GM23338 (cell line): ENCODE results near the gene PRSS8. TPM values are rescaled to one million over a fixed set of nuclear protein-coding genes. Genes with fewer than 3 reads are reported as not detected.

Experiments used
- ATAC-seq: fragments of 200-7000 bp; cut with Tn5 transposase; 3 replicates; pipeline ENCODE4 v1.9.1; 2020
- DNase-seq: peaks from one replicate; pipeline ENCODE4 v3.0.0-alpha.2; 2015; ENCODE audit warnings: low spot score
- H2AFZ ChIP-seq: fragments of 200-600 bp; sonication (generic); 2 replicates; pipeline ENCODE4 v1.8.0; 2016; ENCODE audit warnings: antibody characterized with exemption, mild to moderate bottlenecking, moderate library complexity
- H3F3A ChIP-seq: fragments of 200-600 bp; sonication (generic); replicated peaks from 2 replicates; pipeline ENCODE4 v1.8.0; 2017; ENCODE audit warnings: antibody characterized with exemption, mixed run types, low read depth
- H3K27ac ChIP-seq: fragments of 200-600 bp; sonication (generic); 2 replicates; pipeline ENCODE4 v1.6.1; 2016; ENCODE audit warnings: low read depth
- H3K27me3 ChIP-seq: fragments of 200-600 bp; sonication (generic); 2 replicates; pipeline ENCODE4 v1.8.0; 2016; ENCODE audit warnings: mild to moderate bottlenecking, mixed run types, moderate library complexity; ENCODE audit not compliant: insufficient read depth
- H3K36me3 ChIP-seq: fragments of 200-600 bp; sonication (generic); 2 replicates; pipeline ENCODE4 v1.8.0; 2016; ENCODE audit warnings: mild to moderate bottlenecking; ENCODE audit not compliant: insufficient read depth
- H3K4me1 ChIP-seq: fragments of 200-600 bp; sonication (generic); 2 replicates; pipeline ENCODE4 v1.8.0; 2016; ENCODE audit warnings: mild to moderate bottlenecking, moderate library complexity; ENCODE audit not compliant: insufficient read depth
- H3K4me2 ChIP-seq: fragments of 200-600 bp; sonication (generic); 2 replicates; pipeline ENCODE4 v1.7.1; 2017; ENCODE audit warnings: mixed run types
- H3K4me3 ChIP-seq: fragments of 200-600 bp; sonication (generic); 2 replicates; pipeline ENCODE4 v1.6.1; 2016; ENCODE audit warnings: mixed run types
- H3K79me2 ChIP-seq: fragments of 200-600 bp; sonication (generic); replicated peaks from 2 replicates; pipeline ENCODE4 v1.8.0; 2017; ENCODE audit warnings: mild to moderate bottlenecking; ENCODE audit not compliant: insufficient read depth
- H3K9me2 ChIP-seq: fragments of 200-600 bp; sonication (generic); 2 replicates; pipeline ENCODE4 v1.8.0; 2017; ENCODE audit not compliant: insufficient read depth
- H4K20me1 ChIP-seq: fragments of 200-600 bp; sonication (generic); replicated peaks from 2 replicates; pipeline ENCODE4 v1.8.0; 2017; ENCODE audit warnings: mild to moderate bottlenecking; ENCODE audit not compliant: insufficient read depth
- H3K27ac Mint-ChIP-seq: 2 replicates; pipeline ENCODE4 v1.8.0; 2020; ENCODE audit warnings: inconsistent platforms, mild to moderate bottlenecking, moderate library complexity, mixed read lengths
- H3K27me3 Mint-ChIP-seq: 3 replicates; pipeline ENCODE4 v1.8.0; 2022; ENCODE audit warnings: low read depth, mild to moderate bottlenecking, moderate library complexity, mixed read lengths, inconsistent platforms; ENCODE audit not compliant: insufficient read depth, poor library complexity
- H3K36me3 Mint-ChIP-seq: 3 replicates; pipeline ENCODE4 v1.8.0; 2021; ENCODE audit warnings: low read depth, mild to moderate bottlenecking, inconsistent platforms, moderate library complexity, mixed read lengths
- H3K4me1 Mint-ChIP-seq: 3 replicates; pipeline ENCODE4 v1.8.0; 2020; ENCODE audit warnings: mild to moderate bottlenecking, inconsistent platforms, mixed read lengths
- H3K4me3 Mint-ChIP-seq: 3 replicates; pipeline ENCODE4 v1.8.0; 2021; ENCODE audit warnings: moderate library complexity, mild to moderate bottlenecking, inconsistent platforms, mixed read lengths
- H3K9me3 Mint-ChIP-seq: 3 replicates; pipeline ENCODE4 v1.8.0; 2020; ENCODE audit warnings: moderate library complexity, mild to moderate bottlenecking, inconsistent platforms, mixed read lengths
- CREB1 ChIP-seq: fragments of 250-450 bp; sonication (Bioruptor Pico); IDR thresholded peaks from 2 replicates; pipeline ENCODE4 v1.5.0; 2020; ENCODE audit warnings: low read depth, mild to moderate bottlenecking, moderate library complexity
- EZH2 ChIP-seq: fragments of 200-600 bp; sonication (generic); IDR thresholded peaks from one replicate; pipeline ENCODE4 v1.8.0; 2017; ENCODE audit warnings: antibody characterized with exemption, mild to moderate bottlenecking, low read depth; ENCODE audit not compliant: unreplicated experiment
- EZH2phosphoT487 ChIP-seq: fragments of 200-600 bp; sonication (generic); IDR thresholded peaks from one replicate; pipeline ENCODE4 v1.8.1; 2018; ENCODE audit warnings: antibody characterized with exemption; ENCODE audit not compliant: unreplicated experiment
- POLR2AphosphoS5 ChIP-seq: IDR thresholded peaks from 2 replicates; pipeline ENCODE4 v1.6.1; 2016; ENCODE audit warnings: antibody characterized with exemption, low read depth
- ZNF114 ChIP-seq: fragments of 250-450 bp; sonication (Bioruptor Pico); IDR thresholded peaks from 2 replicates; pipeline ENCODE4 v1.5.0; 2020; ENCODE audit warnings: mild to moderate bottlenecking, moderate library complexity
- ZNF331 ChIP-seq: fragments of 250-450 bp; sonication (Bioruptor Pico); IDR thresholded peaks from 2 replicates; pipeline ENCODE4 v1.5.0; 2020; ENCODE audit warnings: low read depth, mild to moderate bottlenecking, moderate library complexity
- polyA plus RNA-seq: library from polyadenylated mRNA; unstranded; fragments of >200 nt; fragmentation: Nextera tagmentation; extraction: Ambion mirVana; gene quantifications from 2 replicates; pipeline ENCODE4 v1.2.1, GENCODE V29; 2016
- total RNA-seq: library from RNA; depleted of rRNA; stranded (reverse); fragments of >200 nt; shearing (Covaris generic); gene quantifications from 2 replicates; pipeline ENCODE4 v1.2.3, GENCODE V29; 2014
- TF ChIP-seq, protein P1 (sequence below): IDR thresholded peaks from 2 replicates; pipeline ENCODE4 v1.6.1; 2016; ENCODE audit warnings: antibody characterized with exemption
- TF ChIP-seq, protein P2 (sequence below): IDR thresholded peaks from one replicate; pipeline ENCODE4 v1.6.1; 2018; ENCODE audit warnings: antibody characterized with exemption; ENCODE audit not compliant: unreplicated experiment
- TF ChIP-seq, protein P3 (sequence below): fragments of 250-450 bp; sonication (Bioruptor Pico); IDR thresholded peaks from 2 replicates; pipeline ENCODE4 v1.5.0; 2020; ENCODE audit warnings: mild to moderate bottlenecking, moderate library complexity

PRSS8 gene
- total and polyA plus RNA-seq, 2 experiments from 2014 or later = 65.3 to 75.9 TPM

- Histone ChIP-seq H3K9me2 (no peaks in the 10 kb centered on the region), H3F3A (no peaks in the 10 kb centered on the region), H3K27me3 (no peaks in the 10 kb centered on the region), H3K4me2 (no peak overlapping the region), H3K4me1 (no peaks in the 10 kb centered on the region), H3K79me2 (no peaks in the 10 kb centered on the region), H2AFZ (no peak overlapping the region), H3K4me3 (no peak overlapping the region), H3K27ac (no peak overlapping the region), H3K36me3 (no peaks in the 10 kb centered on the region), H4K20me1 (no peaks in the 10 kb centered on the region; the same call in 1 of the 2 replicates)
- TF ChIP-seq POLR2AphosphoS5 = no peak
- TF ChIP-seq, protein P1, sequence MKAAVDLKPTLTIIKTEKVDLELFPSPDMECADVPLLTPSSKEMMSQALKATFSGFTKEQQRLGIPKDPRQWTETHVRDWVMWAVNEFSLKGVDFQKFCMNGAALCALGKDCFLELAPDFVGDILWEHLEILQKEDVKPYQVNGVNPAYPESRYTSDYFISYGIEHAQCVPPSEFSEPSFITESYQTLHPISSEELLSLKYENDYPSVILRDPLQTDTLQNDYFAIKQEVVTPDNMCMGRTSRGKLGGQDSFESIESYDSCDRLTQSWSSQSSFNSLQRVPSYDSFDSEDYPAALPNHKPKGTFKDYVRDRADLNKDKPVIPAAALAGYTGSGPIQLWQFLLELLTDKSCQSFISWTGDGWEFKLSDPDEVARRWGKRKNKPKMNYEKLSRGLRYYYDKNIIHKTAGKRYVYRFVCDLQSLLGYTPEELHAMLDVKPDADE = no peak
- TF ChIP-seq, protein P2, sequence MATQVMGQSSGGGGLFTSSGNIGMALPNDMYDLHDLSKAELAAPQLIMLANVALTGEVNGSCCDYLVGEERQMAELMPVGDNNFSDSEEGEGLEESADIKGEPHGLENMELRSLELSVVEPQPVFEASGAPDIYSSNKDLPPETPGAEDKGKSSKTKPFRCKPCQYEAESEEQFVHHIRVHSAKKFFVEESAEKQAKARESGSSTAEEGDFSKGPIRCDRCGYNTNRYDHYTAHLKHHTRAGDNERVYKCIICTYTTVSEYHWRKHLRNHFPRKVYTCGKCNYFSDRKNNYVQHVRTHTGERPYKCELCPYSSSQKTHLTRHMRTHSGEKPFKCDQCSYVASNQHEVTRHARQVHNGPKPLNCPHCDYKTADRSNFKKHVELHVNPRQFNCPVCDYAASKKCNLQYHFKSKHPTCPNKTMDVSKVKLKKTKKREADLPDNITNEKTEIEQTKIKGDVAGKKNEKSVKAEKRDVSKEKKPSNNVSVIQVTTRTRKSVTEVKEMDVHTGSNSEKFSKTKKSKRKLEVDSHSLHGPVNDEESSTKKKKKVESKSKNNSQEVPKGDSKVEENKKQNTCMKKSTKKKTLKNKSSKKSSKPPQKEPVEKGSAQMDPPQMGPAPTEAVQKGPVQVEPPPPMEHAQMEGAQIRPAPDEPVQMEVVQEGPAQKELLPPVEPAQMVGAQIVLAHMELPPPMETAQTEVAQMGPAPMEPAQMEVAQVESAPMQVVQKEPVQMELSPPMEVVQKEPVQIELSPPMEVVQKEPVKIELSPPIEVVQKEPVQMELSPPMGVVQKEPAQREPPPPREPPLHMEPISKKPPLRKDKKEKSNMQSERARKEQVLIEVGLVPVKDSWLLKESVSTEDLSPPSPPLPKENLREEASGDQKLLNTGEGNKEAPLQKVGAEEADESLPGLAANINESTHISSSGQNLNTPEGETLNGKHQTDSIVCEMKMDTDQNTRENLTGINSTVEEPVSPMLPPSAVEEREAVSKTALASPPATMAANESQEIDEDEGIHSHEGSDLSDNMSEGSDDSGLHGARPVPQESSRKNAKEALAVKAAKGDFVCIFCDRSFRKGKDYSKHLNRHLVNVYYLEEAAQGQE = no peak
- TF ChIP-seq CREB1 (CRISPR knock-in tag) = no peak
- Mint-ChIP-seq H3K36me3 (peaks cover 26% of the 10 kb centered on the region), H3K4me1 (peaks cover 5% of the 10 kb centered on the region; the same call in 1 of the 3 replicates), H3K27me3 (peaks cover 17% of the 10 kb centered on the region), H3K4me3 (no peak overlapping the region), H3K9me3 (no peaks in the 10 kb centered on the region), H3K27ac (no peak overlapping the region)
- ATAC-seq (no peak), DNase-seq (no peak)
These were observed 49.0 kb downstream of the PRSS8 start for GRCh38 chr16:31086629-31086906.

GRCh38 chr16:31085873-31086628 lies 49.5 kb downstream of the PRSS8 start:
- no peaks in the 10 kb centered on the region for H3K4me1 ChIP-seq
- H3K4me3 ChIP-seq = no peak overlapping the region
- Mint-ChIP-seq H3K4me3 (no peak overlapping the region), H3K27ac (peak overlapping the region; percentile 29; the same call in 1 of the 2 replicates), H3K36me3 (peaks cover 21% of the 10 kb centered on the region), H3K4me1 (peaks cover 5% of the 10 kb centered on the region; the same call in 1 of the 3 replicates), H3K9me3 (no peaks in the 10 kb centered on the region), H3K27me3 (peaks cover 17% of the 10 kb centered on the region)
- H3F3A ChIP-seq = no peaks in the 10 kb centered on the region
- no peak for ATAC-seq
- DNase-seq = no peak
- no peaks in the 10 kb centered on the region for H3K9me2 ChIP-seq
- H3K36me3 ChIP-seq = no peaks in the 10 kb centered on the region
- H3K27ac ChIP-seq = no peak overlapping the region
- no peaks in the 10 kb centered on the region; the same call in 1 of the 2 replicates for H4K20me1 ChIP-seq
- no peak overlapping the region for H3K4me2 ChIP-seq
- H2AFZ ChIP-seq = no peak overlapping the region
- no peaks in the 10 kb centered on the region for H3K79me2 ChIP-seq
- no peaks in the 10 kb centered on the region for H3K27me3 ChIP-seq
- TF ChIP-seq, protein P1 = no peak
- TF ChIP-seq EZH2 = no peak
- TF ChIP-seq ZNF114 (CRISPR knock-in tag) = no peak
- TF ChIP-seq, protein P3, sequence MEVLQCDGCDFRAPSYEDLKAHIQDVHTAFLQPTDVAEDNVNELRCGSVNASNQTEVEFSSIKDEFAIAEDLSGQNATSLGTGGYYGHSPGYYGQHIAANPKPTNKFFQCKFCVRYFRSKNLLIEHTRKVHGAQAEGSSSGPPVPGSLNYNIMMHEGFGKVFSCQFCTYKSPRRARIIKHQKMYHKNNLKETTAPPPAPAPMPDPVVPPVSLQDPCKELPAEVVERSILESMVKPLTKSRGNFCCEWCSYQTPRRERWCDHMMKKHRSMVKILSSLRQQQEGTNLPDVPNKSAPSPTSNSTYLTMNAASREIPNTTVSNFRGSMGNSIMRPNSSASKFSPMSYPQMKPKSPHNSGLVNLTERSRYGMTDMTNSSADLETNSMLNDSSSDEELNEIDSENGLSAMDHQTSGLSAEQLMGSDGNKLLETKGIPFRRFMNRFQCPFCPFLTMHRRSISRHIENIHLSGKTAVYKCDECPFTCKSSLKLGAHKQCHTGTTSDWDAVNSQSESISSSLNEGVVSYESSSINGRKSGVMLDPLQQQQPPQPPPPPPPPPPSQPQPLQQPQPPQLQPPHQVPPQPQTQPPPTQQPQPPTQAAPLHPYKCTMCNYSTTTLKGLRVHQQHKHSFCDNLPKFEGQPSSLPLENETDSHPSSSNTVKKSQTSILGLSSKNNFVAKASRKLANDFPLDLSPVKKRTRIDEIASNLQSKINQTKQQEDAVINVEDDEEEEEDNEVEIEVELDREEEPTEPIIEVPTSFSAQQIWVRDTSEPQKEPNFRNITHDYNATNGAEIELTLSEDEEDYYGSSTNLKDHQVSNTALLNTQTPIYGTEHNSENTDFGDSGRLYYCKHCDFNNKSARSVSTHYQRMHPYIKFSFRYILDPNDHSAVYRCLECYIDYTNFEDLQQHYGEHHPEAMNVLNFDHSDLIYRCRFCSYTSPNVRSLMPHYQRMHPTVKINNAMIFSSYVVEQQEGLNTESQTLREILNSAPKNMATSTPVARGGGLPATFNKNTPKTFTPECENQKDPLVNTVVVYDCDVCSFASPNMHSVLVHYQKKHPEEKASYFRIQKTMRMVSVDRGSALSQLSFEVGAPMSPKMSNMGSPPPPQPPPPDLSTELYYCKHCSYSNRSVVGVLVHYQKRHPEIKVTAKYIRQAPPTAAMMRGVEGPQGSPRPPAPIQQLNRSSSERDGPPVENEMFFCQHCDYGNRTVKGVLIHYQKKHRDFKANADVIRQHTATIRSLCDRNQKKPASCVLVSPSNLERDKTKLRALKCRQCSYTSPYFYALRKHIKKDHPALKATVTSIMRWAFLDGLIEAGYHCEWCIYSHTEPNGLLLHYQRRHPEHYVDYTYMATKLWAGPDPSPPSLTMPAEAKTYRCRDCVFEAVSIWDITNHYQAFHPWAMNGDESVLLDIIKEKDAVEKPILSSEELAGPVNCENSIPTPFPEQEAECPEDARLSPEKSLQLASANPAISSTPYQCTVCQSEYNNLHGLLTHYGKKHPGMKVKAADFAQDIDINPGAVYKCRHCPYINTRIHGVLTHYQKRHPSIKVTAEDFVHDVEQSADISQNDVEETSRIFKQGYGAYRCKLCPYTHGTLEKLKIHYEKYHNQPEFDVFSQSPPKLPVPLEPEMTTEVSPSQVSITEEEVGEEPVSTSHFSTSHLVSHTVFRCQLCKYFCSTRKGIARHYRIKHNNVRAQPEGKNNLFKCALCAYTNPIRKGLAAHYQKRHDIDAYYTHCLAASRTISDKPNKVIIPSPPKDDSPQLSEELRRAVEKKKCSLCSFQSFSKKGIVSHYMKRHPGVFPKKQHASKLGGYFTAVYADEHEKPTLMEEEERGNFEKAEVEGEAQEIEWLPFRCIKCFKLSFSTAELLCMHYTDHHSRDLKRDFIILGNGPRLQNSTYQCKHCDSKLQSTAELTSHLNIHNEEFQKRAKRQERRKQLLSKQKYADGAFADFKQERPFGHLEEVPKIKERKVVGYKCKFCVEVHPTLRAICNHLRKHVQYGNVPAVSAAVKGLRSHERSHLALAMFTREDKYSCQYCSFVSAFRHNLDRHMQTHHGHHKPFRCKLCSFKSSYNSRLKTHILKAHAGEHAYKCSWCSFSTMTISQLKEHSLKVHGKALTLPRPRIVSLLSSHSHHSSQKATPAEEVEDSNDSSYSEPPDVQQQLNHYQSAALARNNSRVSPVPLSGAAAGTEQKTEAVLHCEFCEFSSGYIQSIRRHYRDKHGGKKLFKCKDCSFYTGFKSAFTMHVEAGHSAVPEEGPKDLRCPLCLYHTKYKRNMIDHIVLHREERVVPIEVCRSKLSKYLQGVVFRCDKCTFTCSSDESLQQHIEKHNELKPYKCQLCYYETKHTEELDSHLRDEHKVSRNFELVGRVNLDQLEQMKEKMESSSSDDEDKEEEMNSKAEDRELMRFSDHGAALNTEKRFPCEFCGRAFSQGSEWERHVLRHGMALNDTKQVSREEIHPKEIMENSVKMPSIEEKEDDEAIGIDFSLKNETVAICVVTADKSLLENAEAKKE = no peak
- TF ChIP-seq EZH2phosphoT487 = no peak
- no peak for TF ChIP-seq ZNF331 (CRISPR knock-in tag)
